ENCODE results near the gene SMIM1. TPM values are rescaled to one million over a fixed set of nuclear protein-coding genes. Genes with fewer than 3 reads are reported as not detected.
"Not testable (repeated sequence)": the region's sequence is repeated elsewhere in the genome, so short reads cannot be mapped to it uniquely, and the experiment has no call there.

Gene SMIM1
- total RNA-seq, 1 donor from 2014 or later: 9.2 TPM

- not testable (repeated sequence) for DNase-seq (ENCODE audit: low spot score); ATAC-seq
Observed at GRCh38 chr1:3810149-3810761, 37.7 kb downstream of the SMIM1 start.

DNA sequence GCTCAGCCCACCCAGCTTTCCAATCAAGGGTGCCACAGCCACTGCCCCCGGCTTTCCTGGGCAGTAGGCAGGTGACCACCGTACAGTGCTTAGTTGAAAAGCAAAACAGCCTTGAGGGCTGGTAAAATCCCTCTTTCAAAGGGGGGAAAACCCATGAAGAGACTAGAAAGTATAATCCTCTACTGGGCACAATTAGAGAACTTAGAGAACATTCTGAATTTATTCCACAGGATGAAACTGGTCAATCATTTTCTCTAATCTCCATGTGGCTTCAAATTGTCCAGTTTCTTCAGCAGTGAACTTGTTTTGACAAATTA lies 39.0 kb downstream of the SMIM1 start:
- DNase-seq (ENCODE audit: low spot score): no peak
- intact Hi-C loops (cut with DNase I): no loop called here
- ATAC-seq: no peak

More at GRCh38 chr1:3810149-3810761, 37.7 kb downstream of the SMIM1 start:
- intact Hi-C loops (cut with DNase I): not testable (repeated sequence)

- intact Hi-C loops (cut with DNase I): no loop called here
- ATAC-seq (no peak), DNase-seq (ENCODE audit: low spot score) (no peak)
Observed at GRCh38 chr1:3814065-3814464, 41.5 kb downstream of the SMIM1 start.

DNA sequence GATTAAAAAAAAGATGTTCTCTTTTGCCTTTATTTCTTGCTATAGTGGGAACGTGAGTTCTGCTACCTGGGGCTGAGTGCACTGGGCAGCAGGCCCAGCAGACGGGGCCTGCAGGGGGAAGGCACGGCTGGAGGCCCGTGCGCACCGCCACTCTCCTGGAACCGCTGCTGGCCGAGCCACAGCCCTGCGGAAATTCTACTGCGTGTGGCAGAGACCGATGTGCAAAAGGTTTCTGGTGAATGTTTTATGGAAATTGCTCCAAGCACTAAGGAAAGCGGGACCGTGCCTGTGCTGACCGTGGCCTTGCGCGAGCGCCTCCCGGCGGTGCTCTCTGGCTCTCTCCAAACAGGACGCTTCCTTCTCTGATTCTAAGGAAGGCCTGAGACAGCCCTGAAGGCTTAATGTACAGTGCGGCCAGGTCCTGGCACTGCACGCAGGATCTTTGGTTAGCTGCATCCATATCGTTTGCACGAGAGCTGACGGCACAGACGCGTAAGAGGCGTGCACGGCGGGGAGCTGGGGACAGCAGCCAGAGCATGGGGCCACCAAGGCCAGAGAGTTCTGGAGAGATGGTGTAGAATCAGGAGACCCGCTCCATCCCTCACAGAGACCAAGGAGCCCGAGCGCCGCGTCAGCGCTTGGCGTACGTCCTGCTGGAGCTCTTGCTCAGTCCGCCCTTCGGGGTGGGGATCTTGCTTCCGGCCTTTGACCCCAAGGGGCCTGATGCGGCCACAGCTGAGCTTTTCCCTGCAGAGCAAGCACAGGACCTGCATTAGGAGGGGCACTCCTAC lies 42.4 kb downstream of the SMIM1 start:
- ATAC-seq: no peak
- intact Hi-C loops (cut with DNase I): no loop called here
- DNase-seq (ENCODE audit: low spot score): no peak

- DNase-seq (ENCODE audit: low spot score) (no peak), ATAC-seq (no peak)
- intact Hi-C loops (cut with DNase I): no loop called here
Observed at GRCh38 chr1:3816331-3817137, 44.0 kb downstream of the SMIM1 start.

GRCh38 chr1:3817138-3817740 lies 44.7 kb downstream of the SMIM1 start:
- intact Hi-C loops (cut with DNase I): no loop called here
- ATAC-seq (no peak), DNase-seq (ENCODE audit: low spot score) (no peak)

DNA sequence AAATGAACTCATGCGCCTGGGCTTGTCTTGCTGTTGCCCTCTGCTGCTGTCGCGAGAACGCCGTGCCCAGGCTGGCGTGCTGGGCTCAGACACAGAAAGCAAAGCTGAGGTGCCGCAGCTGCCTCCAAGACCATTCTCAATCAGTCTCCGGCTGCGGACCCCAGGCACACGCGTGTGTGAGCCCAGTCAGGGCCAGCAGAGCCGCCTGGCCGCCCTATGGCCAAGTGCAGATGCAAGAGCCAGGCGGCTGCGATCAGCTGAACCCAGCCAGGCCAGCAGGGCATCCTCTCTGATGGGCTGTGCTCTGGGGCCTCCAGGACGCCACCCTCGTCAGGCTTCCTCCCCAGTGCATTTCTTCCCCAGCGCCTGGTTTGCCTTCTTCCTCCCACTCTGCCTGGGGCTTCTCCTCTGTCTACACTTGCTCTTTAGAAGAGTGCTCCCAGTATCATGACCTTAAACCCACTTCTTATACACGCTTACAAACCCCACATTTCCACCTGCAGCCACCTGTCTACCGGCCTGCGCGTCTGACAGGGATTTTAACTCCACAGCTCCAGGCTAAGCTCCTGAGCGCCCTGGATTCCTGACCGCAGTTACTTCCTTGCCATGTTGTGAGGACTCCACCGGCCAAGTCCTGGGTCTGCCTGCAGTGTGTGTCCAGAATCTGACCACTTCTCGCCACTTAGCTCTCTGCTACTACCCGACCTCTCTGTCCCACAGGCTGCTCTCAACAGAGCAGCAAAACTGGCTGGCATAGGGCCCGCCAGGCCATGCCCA lies 45.5 kb downstream of the SMIM1 start:
- DNase-seq (ENCODE audit: low spot score) (no peak), ATAC-seq (no peak)
- intact Hi-C loops (cut with DNase I): no loop called here

- ATAC-seq: no peak
- intact Hi-C loops (cut with DNase I): no loop called here
- DNase-seq (ENCODE audit: low spot score): no peak
Observed at GRCh38 chr1:3819771-3820200, 47.2 kb downstream of the SMIM1 start.

DNA sequence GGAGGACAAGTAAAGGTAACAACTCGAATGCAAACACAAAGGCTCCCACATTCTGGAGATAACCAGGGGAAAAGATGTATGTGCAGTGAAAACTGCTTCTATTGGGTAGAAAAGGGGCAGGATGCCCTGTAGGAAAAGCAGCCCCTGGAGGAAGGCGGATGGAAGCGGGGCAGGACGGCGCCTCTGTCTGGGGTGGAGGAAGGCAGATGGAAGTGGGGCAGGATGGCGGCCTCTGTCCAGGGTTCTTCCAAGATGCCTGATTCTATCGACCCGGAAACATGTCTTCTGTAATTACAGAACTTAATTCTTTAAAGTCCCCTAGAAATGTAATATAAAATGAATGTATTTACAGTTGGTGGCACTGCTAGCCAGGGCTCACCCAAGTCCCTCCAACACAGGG lies 47.8 kb downstream of the SMIM1 start:
- DNase-seq (ENCODE audit: low spot score) (no peak), ATAC-seq (no peak)
- intact Hi-C loops (cut with DNase I): no loop called here

GRCh38 chr1:3821004-3821403 lies 48.5 kb downstream of the SMIM1 start:
- no peak for DNase-seq (ENCODE audit: low spot score)
- intact Hi-C loops (cut with DNase I): no loop called here
- ATAC-seq: no peak

DNA sequence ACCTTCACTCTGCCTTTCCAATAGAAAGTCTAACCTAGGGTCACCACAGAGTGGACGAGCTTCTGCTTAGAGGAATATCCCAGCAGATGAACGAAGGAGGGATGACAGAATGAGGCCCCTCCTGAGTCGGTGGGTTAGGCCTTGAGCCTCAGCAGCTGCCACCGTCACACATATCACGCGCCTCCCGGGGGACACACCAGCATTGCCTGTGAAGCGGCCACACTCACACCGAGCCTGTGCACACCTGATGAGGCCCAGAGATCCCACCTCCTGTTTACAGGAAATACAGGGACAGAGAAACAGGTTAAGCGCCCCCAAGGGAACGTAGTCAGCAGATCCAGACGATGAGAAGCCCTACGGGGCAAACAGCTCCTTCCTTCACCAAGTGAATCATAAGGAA lies 48.9 kb downstream of the SMIM1 start:
- no peak for ATAC-seq
- intact Hi-C loops (cut with DNase I): no loop called here
- no peak for DNase-seq (ENCODE audit: low spot score)

DNA sequence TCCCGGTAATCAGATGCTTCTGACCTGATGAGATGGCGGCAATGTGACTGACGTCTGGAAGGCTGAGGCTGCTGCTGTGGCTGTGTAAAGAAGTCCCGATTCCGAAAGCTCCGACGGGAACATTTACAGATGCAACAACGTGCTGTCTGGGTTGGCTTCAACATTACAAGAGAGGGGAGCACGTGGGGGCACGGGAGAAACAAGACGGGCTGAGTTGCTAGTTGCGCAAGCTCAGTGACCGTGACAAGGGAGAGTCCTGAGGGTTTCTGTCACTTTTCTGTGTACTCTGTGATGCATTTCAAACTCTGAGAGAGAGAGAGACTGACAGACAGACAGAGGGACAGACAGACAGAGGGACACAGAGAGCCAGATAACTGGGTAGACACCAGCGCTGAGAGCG lies 49.4 kb downstream of the SMIM1 start:
- no peak for ATAC-seq
- no peak for DNase-seq (ENCODE audit: low spot score)
- intact Hi-C loops (cut with DNase I): no loop called here

- no peak for ATAC-seq
- DNase-seq (ENCODE audit: low spot score): no peak
- intact Hi-C loops (cut with DNase I): no loop called here
Observed at GRCh38 chr1:3822421-3822820, 49.9 kb downstream of the SMIM1 start.

- ATAC-seq: no peak
- no peak for DNase-seq (ENCODE audit: low spot score)
- intact Hi-C loops (cut with DNase I): no loop called here
Observed at GRCh38 chr1:3824650-3825049, 52.1 kb downstream of the SMIM1 start.

- ATAC-seq (no peak), DNase-seq (ENCODE audit: low spot score) (peak; percentile 43)
- intact Hi-C loops (cut with DNase I): no loop called here
Observed at GRCh38 chr1:3825356-3825755, 52.8 kb downstream of the SMIM1 start.

Measured in sciatic nerve (tissue), 2 donors.